Sigmoid colon (tissue), 4 donors: ENCODE results near the gene STRIP2.

ENCODE experiments used
- CTCF ChIP-seq, 4 experiments: fragments of 450-650 bp in 3 of 4; fragments of 200-600 bp in 1 of 4; IDR thresholded peaks; one replicate each; pipeline ENCODE4 v1.5.1; 2016 to 2019; ENCODE audit warnings: antibody characterized with exemption in 4 of 4, mild to moderate bottlenecking in 3 of 4, moderate library complexity in 2 of 4
- EP300 ChIP-seq, 4 donors: sonication (generic); formaldehyde crosslinking; IDR thresholded peaks; one replicate each; pipeline ENCODE4 v1.6.1; 2017; ENCODE audit warnings: antibody characterized with exemption in 4 of 4
- POLR2A ChIP-seq, 2 donors: fragments of 450-650 bp; IDR thresholded peaks; one replicate each; pipeline ENCODE4 v1.6.1; 2016; ENCODE audit warnings: antibody characterized with exemption in 2 of 2, mild to moderate bottlenecking in 2 of 2, moderate library complexity in 2 of 2

- TF ChIP-seq POLR2A (IDR thresholded peaks at IDR 0.05), result no peak
- TF ChIP-seq CTCF (IDR thresholded peaks at IDR 0.05), result no peak
- TF ChIP-seq EP300 (IDR thresholded peaks at IDR 0.05), result no peak
These were observed 62.9 kb downstream of the STRIP2 start for GRCh38 chr7:129497156-129497555.
